GM18520 (cell line): ENCODE measurements around the gene RBPJL.

Source experiments
- ATAC-seq: cut with Tn5 transposase; IDR thresholded peaks from one replicate; pipeline ENCODE4 v1.9.1; 2021; ENCODE audit not compliant: unreplicated experiment

RBPJL gene

GRCh38 chr20:45306431-45306982, at the start of gene RBPJL:
TSS of gene RBPJL (plus strand) at chr20:45306840. CDS start at chr20:45306923, 83 bp downstream.
- ATAC-seq = no peak

- no peak for ATAC-seq
Measured at GRCh38 chr20:45257161-45257560, 49.5 kb upstream of the RBPJL start.

- ATAC-seq = no peak
Measured at GRCh38 chr20:45257711-45258110, 48.9 kb upstream of the RBPJL start.

- ATAC-seq = no peak
Measured at GRCh38 chr20:45258259-45258658, 48.4 kb upstream of the RBPJL start.

- no peak for ATAC-seq
Measured at GRCh38 chr20:45258664-45259063, 48.0 kb upstream of the RBPJL start.

GRCh38 chr20:45263556-45264266, 42.9 kb upstream of the RBPJL start:
- no peak for ATAC-seq

GRCh38 chr20:45266977-45267376, 39.7 kb upstream of the RBPJL start:
- no peak for ATAC-seq

GRCh38 chr20:45268531-45268930, 38.1 kb upstream of the RBPJL start:
- no peak for ATAC-seq

- no peak for ATAC-seq
Measured at GRCh38 chr20:45269056-45269455, 37.6 kb upstream of the RBPJL start.

- no peak for ATAC-seq
Measured at GRCh38 chr20:45269754-45270270, 36.8 kb upstream of the RBPJL start.

- no peak for ATAC-seq
Measured at GRCh38 chr20:45275338-45275737, 31.3 kb upstream of the RBPJL start.

GRCh38 chr20:45279992-45280391, 26.6 kb upstream of the RBPJL start:
- no peak for ATAC-seq

- ATAC-seq = no peak
Measured at GRCh38 chr20:45282700-45283550, 23.7 kb upstream of the RBPJL start.

GRCh38 chr20:45283551-45284057, 23.0 kb upstream of the RBPJL start:
- ATAC-seq = no peak

- ATAC-seq = no peak
Measured at GRCh38 chr20:45288376-45288775, 18.3 kb upstream of the RBPJL start.

- ATAC-seq = no peak
Measured at GRCh38 chr20:45288860-45289259, 17.8 kb upstream of the RBPJL start.

GRCh38 chr20:45289942-45290676, 16.5 kb upstream of the RBPJL start:
- ATAC-seq = no peak

- ATAC-seq = no peak
Measured at GRCh38 chr20:45290677-45291355, 15.8 kb upstream of the RBPJL start.

GRCh38 chr20:45291526-45291925, 15.1 kb upstream of the RBPJL start:
- ATAC-seq = no peak

GRCh38 chr20:45292343-45292742, 14.3 kb upstream of the RBPJL start:
- no peak for ATAC-seq
